Measurements from ENCODE around the gene GRB7.

The GRB7 gene

DNA sequence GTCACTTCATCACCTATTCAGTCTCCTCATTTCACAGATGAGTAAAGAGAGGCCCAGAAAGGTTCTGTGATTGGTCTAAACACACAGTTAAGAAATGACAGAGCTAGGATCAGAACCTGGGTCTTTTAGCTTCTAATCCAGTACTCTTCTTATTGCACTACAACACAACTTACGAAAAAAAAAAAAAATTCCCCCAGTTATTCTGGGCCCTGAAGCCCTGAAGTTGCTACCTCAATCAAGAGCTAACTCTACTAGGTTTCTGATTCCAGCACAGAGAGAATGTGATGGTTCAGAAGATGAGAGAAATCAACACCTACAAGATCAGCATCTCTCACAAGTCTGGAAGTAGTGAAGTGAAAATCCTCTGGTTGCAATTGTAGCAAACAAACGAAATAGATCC, 37.3 kb downstream of the GRB7 start:
- DNase-seq (ENCODE audit: low read depth) = no peak

DNA sequence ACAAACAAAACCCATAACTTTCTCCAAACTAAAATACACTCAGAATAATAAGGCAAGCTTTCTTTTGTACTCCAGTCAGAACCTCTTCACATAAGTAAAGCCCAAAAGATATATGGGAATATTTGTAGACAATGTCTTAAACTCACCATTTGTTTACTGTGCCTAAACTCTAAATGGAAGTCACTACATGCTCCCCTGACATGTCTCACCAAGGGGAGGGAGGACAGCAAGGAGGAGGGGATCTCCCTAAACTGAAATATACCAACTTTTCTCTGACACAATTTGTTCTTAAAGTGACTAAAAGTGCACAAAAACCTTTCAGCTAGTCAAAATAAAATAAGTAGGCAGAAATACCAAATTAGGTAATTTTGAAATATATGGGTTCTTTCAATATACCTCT, 38.5 kb downstream of the GRB7 start:
- no peak for DNase-seq (ENCODE audit: low read depth)

DNA sequence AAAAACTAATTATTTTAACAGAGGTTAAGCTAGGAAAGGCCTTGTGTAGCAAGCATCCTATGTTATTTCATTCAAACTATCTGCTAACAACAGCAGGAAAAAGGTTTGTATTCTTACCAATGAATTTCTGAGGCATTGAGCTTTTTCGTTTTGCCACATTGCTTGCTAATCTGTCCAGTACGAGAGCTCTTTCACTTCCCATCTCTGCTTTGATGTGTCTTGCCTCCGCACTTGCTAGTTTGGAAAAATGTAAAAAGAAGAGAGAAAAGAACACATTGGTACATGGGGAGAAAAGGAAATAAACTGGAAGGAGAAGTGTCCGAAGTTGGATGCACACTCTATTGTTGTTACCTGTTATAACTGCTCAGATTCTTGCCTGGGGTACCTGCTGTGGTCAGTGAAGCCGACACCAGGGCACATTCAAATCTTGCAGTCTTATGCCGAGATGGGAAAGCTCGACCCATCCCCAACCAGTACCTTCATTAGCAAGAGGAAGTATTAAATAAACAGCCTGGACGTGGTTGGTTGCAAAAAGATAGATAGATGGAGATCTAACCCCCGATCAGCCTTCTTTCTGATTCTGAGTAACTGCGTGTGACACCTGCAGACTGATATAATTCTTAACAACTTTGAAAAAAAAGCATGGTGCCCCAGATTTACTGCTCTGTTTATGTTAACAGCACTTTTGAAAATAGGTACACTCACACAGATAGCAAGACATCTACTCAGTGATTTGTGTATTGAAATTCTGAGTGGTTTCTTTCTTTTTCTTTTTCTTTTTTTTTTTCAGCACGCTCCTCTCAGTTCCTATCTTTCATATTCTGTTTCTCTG, 40.0 kb downstream of the GRB7 start:
- no peak for DNase-seq (ENCODE audit: low read depth)

DNA sequence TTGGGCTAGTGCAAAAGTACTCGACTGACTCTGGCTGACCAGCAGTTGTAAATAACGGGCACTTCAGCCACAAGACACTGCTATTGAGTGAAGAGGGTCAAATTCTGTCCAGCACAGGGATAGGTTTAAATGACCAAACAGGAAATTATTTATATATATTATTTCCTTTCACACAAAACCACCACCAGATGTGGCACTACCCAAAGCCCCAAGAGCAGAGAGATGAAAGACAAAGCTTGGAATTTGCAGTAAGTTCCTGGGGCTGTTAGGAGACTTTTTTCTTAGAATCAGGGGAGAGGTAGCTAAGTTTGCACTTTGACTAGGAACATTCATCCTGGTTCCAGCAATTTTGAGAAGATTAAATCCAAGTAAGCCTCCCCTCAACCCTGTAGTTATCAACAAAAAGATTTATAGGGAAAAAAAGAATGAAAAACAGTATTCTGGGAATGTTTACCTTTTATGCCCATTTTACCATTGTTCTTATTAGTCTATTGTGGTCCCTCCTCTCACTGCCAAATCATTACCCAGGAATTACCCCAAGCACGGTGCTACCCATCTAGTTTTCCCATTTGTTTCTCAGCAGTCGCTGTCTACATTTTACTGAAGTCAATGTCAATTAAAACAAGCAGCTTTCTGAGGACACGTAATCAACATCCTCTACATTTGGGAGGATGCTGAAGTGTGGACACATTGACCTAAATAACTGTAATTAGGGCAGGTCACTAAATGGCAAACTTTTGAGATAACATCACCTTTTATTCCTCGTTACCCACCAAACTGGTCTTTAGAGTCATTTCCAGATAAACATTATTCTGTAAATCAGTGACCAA, 43.5 kb downstream of the GRB7 start:
- no peak for DNase-seq (ENCODE audit: low read depth)

DNA sequence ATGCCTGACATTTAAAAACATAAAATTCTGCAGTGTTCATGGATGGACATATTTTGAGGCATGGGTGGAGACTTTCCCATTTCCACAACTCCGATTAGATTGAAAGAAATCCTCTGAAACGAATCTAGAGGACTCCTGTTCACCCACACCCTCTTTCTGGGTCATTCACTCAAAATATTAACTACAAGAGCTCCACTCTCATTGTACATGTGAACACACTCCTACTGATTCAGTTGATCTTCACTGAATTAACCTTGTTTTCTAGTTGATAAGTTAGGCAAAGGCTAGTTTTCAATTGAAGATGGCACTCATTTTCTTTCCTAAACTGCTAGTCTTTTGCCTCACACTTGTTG, 44.1 kb downstream of the GRB7 start:
- DNase-seq (ENCODE audit: low read depth) = no peak

DNA sequence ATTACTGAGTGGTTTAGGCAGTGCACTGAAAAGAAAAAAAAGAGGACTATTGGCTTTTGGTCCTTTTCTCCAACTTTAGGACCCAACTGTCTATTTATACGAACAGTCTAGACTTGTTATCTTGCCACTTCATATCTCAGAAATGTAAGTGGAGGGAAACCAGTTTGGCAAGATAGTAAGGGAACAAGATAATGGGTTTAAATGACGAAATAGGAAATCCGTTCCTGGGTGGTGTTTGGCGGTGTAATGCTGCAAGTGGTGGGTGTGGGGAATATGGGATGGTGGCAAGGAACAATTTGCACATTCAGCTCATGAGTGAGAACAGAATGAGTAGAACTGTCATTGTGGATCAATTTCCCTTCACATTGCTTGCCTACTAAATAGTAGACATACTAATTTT, 44.7 kb downstream of the GRB7 start:
- no peak for DNase-seq (ENCODE audit: low read depth)

DNA sequence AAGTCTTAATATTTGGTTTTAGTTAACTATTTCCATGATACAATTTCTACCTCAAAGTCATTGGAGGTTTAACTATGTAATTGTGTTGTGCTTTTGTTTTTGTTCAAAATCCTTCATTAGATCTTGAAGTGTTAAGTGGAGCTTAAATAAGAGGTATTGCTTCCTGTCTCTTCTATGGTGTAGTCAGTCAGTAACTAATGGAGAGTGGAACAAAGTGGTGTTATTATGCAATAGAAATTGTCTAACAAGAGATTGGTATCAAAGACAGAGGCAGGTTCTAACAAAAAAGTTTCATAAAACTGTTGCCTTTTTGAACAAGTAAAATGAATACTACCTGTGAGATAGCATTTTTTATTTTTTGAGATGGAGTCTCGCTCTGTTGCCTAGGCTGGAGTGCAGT, 45.2 kb downstream of the GRB7 start:
- DNase-seq (ENCODE audit: low read depth) = no peak

DNA sequence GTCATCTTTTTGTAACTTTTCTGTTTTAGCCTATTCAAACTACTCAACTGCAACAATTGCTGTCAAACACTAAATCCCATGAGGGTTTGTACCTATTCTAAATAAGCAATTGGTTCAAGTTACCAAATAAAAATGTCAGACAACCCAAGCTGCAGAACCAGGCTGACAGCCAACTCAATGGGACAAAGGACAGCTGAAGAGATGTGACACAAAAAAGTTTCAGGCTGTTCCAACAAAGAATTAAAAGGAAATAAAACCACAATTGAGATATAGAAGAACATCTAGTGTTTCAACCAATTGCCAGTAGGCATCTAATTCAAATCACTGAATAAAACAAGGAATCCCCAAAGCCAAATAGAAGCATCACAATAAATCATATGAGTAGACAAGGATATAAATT, 49.3 kb downstream of the GRB7 start:
- no peak for DNase-seq (ENCODE audit: low read depth)

DNA sequence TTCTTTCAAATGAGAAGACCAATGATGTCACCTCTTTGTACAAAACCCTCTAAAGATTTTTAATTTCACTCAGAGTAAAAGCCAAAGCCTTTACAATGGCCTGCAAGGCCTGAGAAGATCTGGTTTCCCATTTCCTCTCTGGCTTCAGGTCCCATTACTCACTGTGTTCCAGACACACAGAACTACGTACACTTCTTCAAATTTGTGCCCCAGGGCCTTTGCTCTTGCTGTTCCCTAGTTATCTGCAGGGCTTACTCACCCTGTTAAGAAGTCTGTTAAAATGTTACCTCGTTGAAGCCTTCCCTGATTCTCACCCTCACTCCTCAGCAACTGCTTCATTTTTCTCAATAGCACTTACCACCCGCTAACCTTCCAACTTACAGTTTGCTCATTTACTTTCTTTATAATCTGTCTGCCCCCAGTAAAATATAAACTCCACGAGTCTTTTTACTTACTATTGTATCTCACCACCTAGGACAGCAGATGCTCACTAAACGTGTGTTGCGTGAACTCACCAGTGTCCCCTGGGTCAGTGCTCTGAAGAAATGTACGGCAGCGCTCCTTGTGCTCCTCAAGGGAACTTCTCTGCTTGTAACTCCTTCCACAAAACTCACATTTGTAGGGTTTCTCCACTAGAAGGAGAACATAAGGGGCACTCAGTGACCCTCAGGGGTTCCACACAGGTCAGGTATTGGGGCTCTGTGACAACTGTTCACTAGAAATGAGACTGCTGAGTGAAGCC, 50.2 kb downstream of the GRB7 start:
- no peak for DNase-seq (ENCODE audit: low read depth)

DNA sequence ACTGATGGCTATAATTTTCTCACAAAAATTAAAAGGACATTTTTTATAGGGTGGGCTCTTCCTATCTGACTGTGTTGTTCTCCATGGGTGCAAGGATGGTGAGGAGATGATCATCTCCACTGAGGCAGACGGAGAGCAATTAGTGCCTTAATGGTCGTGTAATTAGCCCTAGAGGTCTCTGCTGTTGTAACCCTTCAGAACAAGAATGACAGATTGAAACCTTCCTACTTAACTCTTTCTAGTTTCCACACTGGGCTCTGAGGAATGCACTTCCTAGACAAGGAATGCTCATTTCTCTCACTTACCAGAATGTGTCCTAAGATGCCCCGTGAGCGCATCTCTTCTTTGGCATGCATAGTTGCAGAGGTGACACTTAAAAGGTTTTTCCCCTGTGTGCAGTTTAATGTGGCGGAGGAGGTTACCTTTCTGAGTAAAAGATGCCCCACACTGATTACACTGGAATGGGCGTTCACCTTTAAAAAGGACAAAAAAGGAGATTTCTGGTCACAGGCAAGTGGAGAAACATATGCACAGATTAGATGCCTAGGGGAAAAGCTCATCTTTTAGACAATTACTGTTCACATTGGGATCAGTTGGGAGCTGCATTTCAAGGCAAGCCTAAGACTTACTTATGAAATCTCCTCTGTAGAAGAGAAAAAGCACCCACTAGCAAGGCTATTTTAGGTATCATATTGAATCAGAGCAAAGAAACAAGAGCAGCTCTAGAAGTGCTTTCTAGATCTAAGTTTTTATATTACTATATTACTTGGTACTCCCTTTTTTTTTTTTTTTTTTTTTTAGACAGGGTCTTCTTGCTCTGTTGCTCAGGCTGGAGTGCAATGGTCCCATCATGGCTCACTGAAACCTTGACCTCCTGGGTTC, 53.6 kb downstream of the GRB7 start:
- DNase-seq (ENCODE audit: low read depth) = no peak

DNA sequence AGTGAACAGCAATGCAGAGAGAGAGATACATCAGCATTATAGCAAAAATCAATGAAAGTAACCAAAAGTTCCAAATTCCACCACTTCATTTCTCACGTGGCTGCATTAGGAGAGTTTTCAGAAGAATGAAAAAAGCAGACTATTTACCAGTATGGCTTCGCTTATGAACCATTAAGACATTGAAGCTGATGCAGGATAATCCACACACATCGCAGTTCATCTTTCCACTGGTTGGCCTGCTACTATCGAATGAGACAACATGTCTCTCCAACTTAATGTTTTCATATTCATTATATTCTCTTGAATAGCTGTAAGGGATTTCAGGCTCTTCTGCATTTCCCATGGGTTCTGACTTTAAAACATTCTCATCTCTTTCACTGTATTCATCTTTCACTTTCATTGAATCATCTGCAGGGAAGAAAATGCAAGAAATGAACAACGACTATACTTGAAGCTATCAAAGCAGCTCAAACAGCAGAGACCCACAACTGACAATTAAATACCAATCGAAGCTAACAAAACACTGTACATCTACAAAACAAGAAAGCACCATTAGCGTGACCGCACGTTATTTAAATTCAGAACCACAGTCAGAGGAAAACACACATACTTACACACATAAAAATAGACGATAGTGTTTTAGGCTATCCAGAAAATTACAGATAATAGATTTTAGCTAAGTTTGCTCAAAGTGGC, 54.9 kb downstream of the GRB7 start:
- DNase-seq (ENCODE audit: low read depth) = no peak

DNA sequence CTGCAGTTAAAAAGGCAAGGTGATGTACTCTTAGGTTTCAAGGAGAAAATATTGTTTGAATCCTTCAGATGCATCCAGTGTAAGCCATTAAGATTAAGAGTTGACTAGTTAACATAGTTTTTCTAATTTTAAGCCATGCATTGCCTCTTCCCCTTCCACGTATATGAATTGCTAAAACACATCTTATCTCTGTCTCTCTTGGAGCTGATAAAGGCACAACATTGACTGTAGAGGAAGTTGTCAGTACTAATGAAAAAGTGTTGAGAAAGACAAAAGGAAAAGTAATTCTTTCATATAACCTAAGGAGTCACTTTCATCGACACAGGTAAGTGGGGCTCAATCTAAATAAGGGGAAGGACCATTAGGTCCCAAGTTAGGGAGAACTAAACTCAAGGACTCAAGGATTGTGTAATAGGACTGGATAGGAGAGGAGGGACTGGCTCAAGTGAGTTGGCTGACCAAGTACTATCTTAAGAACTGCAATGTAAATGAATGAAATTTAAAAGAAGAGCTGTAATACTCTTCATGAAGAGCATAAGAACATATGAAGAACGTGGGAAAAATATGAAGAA, 55.6 kb downstream of the GRB7 start:
- DNase-seq (ENCODE audit: low read depth) = no peak

DNA sequence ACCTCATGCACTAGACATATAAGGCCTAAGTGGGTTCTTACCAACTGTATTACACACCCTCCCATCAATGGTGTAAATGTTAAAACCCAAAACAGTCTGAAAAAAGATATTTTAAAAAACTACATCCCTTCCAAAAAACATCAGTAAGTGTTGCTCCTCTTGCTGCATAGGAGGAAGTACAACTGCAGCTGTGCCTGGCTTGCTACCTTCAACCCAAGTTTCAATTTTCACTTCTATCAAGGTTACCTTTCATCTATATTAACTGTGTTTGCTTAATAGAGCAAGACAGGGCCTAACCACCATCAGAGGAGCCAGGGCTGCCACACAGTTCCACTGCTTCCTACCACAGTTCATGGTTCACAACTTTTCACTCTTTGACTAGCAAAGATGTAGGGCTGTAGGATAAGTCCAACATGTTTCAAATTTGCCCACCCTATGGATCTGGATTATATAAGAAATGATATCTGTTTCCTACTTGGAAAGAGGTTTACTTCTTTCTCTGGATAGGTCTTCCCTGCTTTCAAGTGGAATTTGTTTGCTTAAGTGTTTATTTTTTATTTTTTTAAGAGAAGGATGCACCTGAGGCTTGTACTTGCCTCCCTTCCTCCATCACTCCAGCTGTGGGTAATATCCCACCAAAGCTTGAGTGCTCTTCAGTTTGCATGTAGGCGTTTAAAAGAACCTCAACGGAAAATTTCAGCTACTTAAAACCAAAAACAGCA, 56.7 kb downstream of the GRB7 start:
- DNase-seq (ENCODE audit: low read depth) = no peak
